ENCODE results near the gene CASP1.
"Not testable (repeated sequence)": the region's sequence is repeated elsewhere in the genome, so short reads cannot be mapped to it uniquely, and the experiment has no call there.

The CASP1 gene

GRCh38 chr11:105071089-105071732 is 36.3 kb upstream of the CASP1 start:
- no peak for TF ChIP-seq CTCF (conservative IDR thresholded peaks at IDR 0.05; ENCODE audit: low read depth, low read length)
- H3K4me3 ChIP-seq (ENCODE audit: low read length) = no peak overlapping the region
- no peak for DNase-seq (ENCODE audit: low read depth)

- DNase-seq (ENCODE audit: low read depth) = no peak
- TF ChIP-seq CTCF (conservative IDR thresholded peaks at IDR 0.05; ENCODE audit: low read depth, low read length) = no peak
- no peak overlapping the region for H3K4me3 ChIP-seq (ENCODE audit: low read length)
Measured at GRCh38 chr11:105070306-105070705, 35.4 kb upstream of the CASP1 start.

GRCh38 chr11:105069749-105070148 is 34.8 kb upstream of the CASP1 start:
- H3K4me3 ChIP-seq (ENCODE audit: low read length); DNase-seq (ENCODE audit: low read depth): not testable (repeated sequence)

- DNase-seq (ENCODE audit: low read depth); H3K4me3 ChIP-seq (ENCODE audit: low read length): not testable (repeated sequence)
Measured at GRCh38 chr11:105063245-105063941, 28.4 kb upstream of the CASP1 start.

GRCh38 chr11:105057432-105057831 is 22.5 kb upstream of the CASP1 start:
- DNase-seq (ENCODE audit: low read depth) = no peak
- no peak for TF ChIP-seq CTCF (conservative IDR thresholded peaks at IDR 0.05; ENCODE audit: low read depth, low read length)
- H3K4me3 ChIP-seq (ENCODE audit: low read length) = no peak overlapping the region

- DNase-seq (ENCODE audit: low read depth) = no peak
- TF ChIP-seq CTCF (conservative IDR thresholded peaks at IDR 0.05; ENCODE audit: low read depth, low read length) = no peak
- no peak overlapping the region for H3K4me3 ChIP-seq (ENCODE audit: low read length)
Measured at GRCh38 chr11:105056446-105056845, 21.5 kb upstream of the CASP1 start.

- DNase-seq (ENCODE audit: low read depth) = no peak
- no peak overlapping the region for H3K4me3 ChIP-seq (ENCODE audit: low read length)
- no peak for TF ChIP-seq CTCF (conservative IDR thresholded peaks at IDR 0.05; ENCODE audit: low read depth, low read length)
Measured at GRCh38 chr11:105054723-105055493, 20.0 kb upstream of the CASP1 start.

GRCh38 chr11:105052487-105052886 is 17.5 kb upstream of the CASP1 start:
- no peak for DNase-seq (ENCODE audit: low read depth)
- no peak overlapping the region for H3K4me3 ChIP-seq (ENCODE audit: low read length)
- no peak for TF ChIP-seq CTCF (conservative IDR thresholded peaks at IDR 0.05; ENCODE audit: low read depth, low read length)
